ENCODE results near the gene SLC4A2.

The SLC4A2 gene

GRCh38 chr7:151117565-151117964, 58.2 kb downstream of the SLC4A2 start:
- DNase-seq, result no peak

DNA sequence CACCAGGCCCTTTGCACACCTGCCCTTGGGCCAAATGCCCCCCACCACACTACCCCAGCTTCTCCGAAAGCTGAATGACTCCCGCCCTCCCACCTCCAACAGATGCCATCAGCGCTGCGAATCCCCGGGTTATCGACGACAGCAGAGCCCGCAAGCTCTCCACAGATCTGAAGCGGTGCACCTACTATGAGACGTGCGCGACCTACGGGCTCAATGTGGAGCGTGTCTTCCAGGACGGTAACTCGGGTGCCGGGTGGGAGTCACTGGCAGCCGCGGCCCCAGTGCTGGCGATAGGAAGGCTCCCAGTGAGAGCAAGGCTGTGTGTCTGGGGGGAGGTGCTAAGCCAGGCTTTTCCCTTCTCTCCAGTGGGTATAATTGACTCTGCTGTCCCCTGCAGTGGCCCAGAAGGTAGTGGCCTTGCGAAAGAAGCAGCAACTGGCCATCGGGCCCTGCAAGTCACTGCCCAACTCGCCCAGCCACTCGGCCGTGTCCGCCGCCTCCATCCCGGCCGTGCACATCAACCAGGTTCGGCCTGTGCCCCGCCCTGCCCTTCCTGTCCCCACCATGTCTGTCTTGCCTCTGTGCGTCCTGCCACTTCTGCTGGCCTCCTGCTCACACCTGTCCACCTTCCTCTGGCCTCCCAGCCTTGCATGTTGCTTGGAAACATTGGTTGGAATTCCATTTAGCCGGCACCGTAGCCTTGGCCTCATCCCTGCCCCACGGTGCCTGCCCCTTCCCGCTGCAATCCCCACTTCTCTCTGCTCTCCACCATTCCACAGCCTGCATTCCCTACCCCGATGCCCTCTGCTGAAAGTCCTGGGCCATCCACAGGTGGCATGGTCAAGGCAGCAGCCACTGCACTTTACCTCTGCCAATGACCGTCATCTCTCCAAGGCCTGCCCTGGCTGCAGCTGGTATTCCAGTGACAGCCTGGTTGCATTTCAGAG, 59.0 kb downstream of the SLC4A2 start:
- no peak for DNase-seq

DNA sequence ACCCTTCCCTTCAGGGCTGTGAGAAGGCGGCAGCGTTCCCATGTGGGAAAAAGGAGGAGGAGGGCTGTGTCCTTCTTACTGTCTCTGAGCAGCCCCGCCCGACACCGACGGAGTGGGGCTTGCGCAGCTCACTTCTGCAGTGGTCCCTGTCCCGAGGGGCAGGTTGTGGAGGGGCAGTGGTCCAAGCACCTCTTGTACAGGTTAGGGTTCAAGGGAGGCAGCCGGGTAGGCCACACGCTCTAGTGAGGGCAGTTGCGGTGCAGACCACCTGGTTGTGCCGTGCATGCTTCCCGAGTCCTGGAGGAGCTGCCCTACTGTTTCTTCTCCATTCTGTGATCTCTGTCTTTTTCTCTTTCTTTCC, 59.6 kb downstream of the SLC4A2 start:
- DNase-seq, result no peak

DNA sequence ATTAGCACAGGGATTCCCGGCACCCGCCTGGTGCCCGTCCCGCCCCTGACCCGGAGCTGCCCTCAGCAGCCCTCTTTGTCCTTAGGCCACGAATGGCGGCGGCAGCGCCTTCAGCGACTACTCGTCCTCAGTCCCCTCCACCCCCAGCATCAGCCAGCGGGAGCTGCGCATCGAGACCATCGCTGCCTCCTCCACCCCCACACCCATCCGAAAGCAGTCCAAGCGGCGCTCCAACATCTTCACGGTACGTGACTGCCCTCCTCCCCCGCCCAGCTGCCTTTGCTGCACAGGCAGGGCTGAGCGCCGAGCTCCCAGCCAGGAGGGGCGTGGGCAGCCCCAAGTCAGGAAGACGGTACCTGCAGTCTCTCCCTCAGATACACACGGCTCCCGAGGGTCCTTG, 60.5 kb downstream of the SLC4A2 start:
- no peak for DNase-seq

- no peak for DNase-seq
Observed at GRCh38 chr7:151120896-151121295, 61.5 kb downstream of the SLC4A2 start.

GRCh38 chr7:151121380-151122170, 62.2 kb downstream of the SLC4A2 start:
- no peak for DNase-seq

DNA sequence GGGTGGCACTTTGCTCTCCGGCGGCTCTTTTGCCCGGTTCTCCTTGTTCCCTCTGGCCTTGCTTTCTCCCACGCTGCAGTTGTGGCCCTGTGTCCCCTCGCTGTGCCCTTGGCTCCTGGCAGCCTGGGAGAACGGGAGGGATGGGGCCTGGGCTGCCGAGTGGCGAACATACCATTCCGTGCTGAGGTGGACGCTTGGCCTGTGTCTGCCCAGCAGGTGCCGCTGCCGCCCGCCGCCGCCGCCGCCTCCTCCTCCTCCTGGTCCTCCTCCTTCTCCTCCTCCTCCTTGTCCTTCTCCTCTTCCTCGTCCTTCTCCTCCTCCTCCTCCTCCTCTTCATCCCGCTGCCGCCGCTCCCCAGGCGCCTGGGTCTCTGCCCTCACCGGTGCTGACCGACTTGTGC, 62.9 kb downstream of the SLC4A2 start:
- DNase-seq, result no peak

DNA sequence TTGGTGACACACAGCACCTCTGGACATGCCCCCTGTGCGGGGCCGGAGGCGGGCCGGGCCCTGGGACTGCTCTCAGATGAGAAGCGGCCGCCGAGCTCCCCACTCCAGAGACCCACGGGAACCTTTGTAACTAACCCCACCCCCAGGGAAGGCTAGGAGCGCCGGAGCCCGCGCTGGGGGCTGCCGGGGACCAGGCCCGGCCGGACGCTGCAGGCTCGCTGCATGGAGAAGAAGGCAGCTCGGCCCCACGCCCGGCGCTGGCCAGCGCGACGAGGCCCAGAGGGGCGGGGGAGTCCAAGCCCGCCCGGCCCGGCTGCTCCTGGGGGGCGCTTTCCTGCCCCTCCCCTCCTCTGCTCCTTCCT, 63.4 kb downstream of the SLC4A2 start:
- no peak for DNase-seq

- DNase-seq, result no peak
Observed at GRCh38 chr7:151123158-151123821, 63.9 kb downstream of the SLC4A2 start.

GRCh38 chr7:151123822-151124464, 64.6 kb downstream of the SLC4A2 start:
- DNase-seq, result peak; percentile 39 to 61

- DNase-seq, result no peak
Observed at GRCh38 chr7:151124481-151124880, 65.1 kb downstream of the SLC4A2 start.

DNA sequence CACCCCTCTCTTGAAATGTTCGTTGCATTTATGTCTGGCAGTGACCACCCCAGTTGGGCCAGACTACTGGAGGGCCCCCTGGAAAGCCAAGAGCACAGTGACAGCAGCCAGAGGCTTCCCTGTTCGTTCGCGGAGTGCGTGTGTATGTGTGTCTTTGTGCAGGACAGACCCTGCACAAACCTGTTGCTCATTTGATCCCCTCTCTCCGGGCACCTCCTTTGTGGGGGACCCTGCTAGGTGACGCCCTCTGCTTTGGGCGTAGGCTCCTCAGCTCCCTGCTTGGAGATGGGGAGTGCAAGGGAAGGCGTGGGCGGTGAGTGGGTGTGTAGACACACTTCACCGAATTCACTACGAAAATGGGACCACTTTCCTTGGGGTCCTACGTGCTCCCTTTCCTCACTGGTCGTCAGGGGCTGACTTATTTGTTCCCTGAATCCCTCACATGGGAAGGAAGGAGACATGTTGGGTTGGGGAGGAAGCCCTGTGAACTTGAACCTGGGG, 65.6 kb downstream of the SLC4A2 start:
- DNase-seq, result no peak

DNA sequence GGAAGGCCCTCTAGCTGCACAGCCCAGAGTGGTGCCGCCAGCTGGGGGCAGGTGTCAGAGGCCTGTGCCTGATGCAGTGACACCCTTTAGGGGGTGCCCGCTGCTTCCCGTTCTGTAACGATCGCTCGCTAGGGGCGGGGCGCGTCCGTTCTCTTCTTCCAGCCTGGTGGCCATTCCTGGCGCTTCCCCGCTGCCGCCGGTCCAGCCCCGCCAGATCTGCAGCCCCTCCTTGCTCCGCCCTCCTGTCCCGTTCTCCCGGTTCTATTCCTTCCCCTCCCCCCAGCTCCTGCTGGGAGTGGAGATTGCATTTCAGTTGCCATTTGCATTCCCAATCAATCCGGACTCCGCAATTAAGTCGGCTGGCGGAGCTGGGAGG, 66.1 kb downstream of the SLC4A2 start:
- no peak for DNase-seq

GRCh38 chr7:151125846-151126481, 66.6 kb downstream of the SLC4A2 start:
- no peak for DNase-seq

Data from SHP77 (cell line).